HG03103 (cell line): ENCODE measurements around the gene PRTFDC1.
A peak's percentile ranks its signal among the peaks of the same experiment; 100 is the strongest.
"Not testable (repeated sequence)": the region's sequence is repeated elsewhere in the genome, so short reads cannot be mapped to it uniquely, and the experiment has no call there.

Experiments
- ATAC-seq: cut with Tn5 transposase; IDR thresholded peaks from one replicate; pipeline ENCODE4 v1.9.1; 2021; ENCODE audit warnings: low read depth; ENCODE audit not compliant: unreplicated experiment

PRTFDC1 gene

GRCh38 chr10:24968349-24968748 is 15.9 kb upstream of the PRTFDC1 start:
- no peak for ATAC-seq

- no peak for ATAC-seq
Measured at GRCh38 chr10:24966962-24967481, 14.6 kb upstream of the PRTFDC1 start.

GRCh38 chr10:24965051-24965450 is 12.6 kb upstream of the PRTFDC1 start:
- ATAC-seq = no peak

GRCh38 chr10:24963521-24964041 is 11.2 kb upstream of the PRTFDC1 start:
- no peak for ATAC-seq

GRCh38 chr10:24962995-24963394 is 10.6 kb upstream of the PRTFDC1 start:
- no peak for ATAC-seq

- ATAC-seq = no peak
Measured at GRCh38 chr10:24961582-24961981, 9.2 kb upstream of the PRTFDC1 start.

GRCh38 chr10:24959382-24959730 is 7.0 kb upstream of the PRTFDC1 start:
- no peak for ATAC-seq

- no peak for ATAC-seq
Measured at GRCh38 chr10:24958721-24959381, 6.4 kb upstream of the PRTFDC1 start.

GRCh38 chr10:24958091-24958720 is 5.8 kb upstream of the PRTFDC1 start:
- ATAC-seq = no peak

GRCh38 chr10:24957624-24958051 is 5.2 kb upstream of the PRTFDC1 start:
- not testable (repeated sequence) for ATAC-seq

GRCh38 chr10:24953675-24954074 is 1.3 kb upstream of the PRTFDC1 start:
- no peak for ATAC-seq

- peak; percentile 62 for ATAC-seq
Measured at GRCh38 chr10:24952707-24953645, 570 bp upstream of the PRTFDC1 start.

- ATAC-seq = no peak
Measured at GRCh38 chr10:24951201-24952142, 934 bp downstream of the PRTFDC1 start.

GRCh38 chr10:24950439-24950838 is 2.0 kb downstream of the PRTFDC1 start:
- no peak for ATAC-seq

GRCh38 chr10:24949616-24950015 is 2.8 kb downstream of the PRTFDC1 start:
- ATAC-seq = no peak

GRCh38 chr10:24947304-24948097 is 4.9 kb downstream of the PRTFDC1 start:
- peak; percentile 61 for ATAC-seq

- no peak for ATAC-seq
Measured at GRCh38 chr10:24944512-24945255, 7.7 kb downstream of the PRTFDC1 start.

- no peak for ATAC-seq
Measured at GRCh38 chr10:24938525-24938924, 13.9 kb downstream of the PRTFDC1 start.
